Panc1 (cell line): ENCODE measurements around the gene DLGAP1. TPM values are rescaled to one million over a fixed set of nuclear protein-coding genes. Genes with fewer than 3 reads are reported as not detected.

Source experiments
- ATAC-seq: fragments of 200-7000 bp; cut with Tn5 transposase; 2 replicates; pipeline ENCODE4 v1.9.1; 2020; ENCODE audit warnings: mild to moderate bottlenecking, moderate library complexity
- BruUV-seq: library from RNA; stranded (reverse); fragments of 400-500 nt; replicated peaks from 2 replicates; lab custom pipeline; 2021; lab: Mats Ljungman, UMichigan
- CTCF ChIA-PET: fragments of 300-600 bp; sonication (Branson Sonifier 250); formaldehyde crosslinking; loops from one replicate; lab custom pipeline; 2022; ENCODE audit warnings: antibody characterized with exemption; lab: Charles Lee
- POLR2A ChIA-PET: fragments of 300-600 bp; sonication (Branson Sonifier 250); formaldehyde crosslinking; loops from one replicate; lab custom pipeline; 2022; ENCODE audit warnings: antibody characterized with exemption; lab: Charles Lee
- DNase-seq: peaks from one replicate; pipeline ENCODE4 v3.0.0-alpha.2; 2010; ENCODE audit warnings: low read depth, low spot score
- H3K27ac ChIP-seq: 2 replicates; pipeline ENCODE4 v1.5.1; 2011; ENCODE audit warnings: mild to moderate bottlenecking, low read length, inconsistent platforms
- H3K27me3 ChIP-seq: fragments of 200-500 bp; sonication (Bioruptor generic); 2 replicates; pipeline ENCODE4 v1.6.0; 2014; ENCODE audit warnings: low read length, inconsistent platforms; ENCODE audit not compliant: control insufficient read depth, insufficient read depth
- H3K36me3 ChIP-seq: fragments of 200-500 bp; sonication (Bioruptor generic); 2 replicates; pipeline ENCODE4 v1.5.1; 2014; ENCODE audit warnings: inconsistent platforms, mild to moderate bottlenecking, low read length, moderate library complexity; ENCODE audit not compliant: control insufficient read depth, insufficient read depth
- H3K4me1 ChIP-seq: 2 replicates; pipeline ENCODE4 v1.5.1; 2011; ENCODE audit warnings: inconsistent platforms, mild to moderate bottlenecking, low read length, moderate library complexity; ENCODE audit not compliant: control insufficient read depth, insufficient read depth
- H3K4me3 ChIP-seq, 2 experiments: 2 replicates each; pipeline ENCODE4 v1.5.1; 2011 to 2012; ENCODE audit warnings: low read depth in 2 of 2, low read length in 2 of 2, mild to moderate bottlenecking in 2 of 2, inconsistent platforms in 1 of 2, moderate library complexity in 1 of 2
- H3K9me3 ChIP-seq: fragments of 200-500 bp; sonication (Bioruptor generic); 2 replicates; pipeline ENCODE4 v1.5.1; 2014; ENCODE audit warnings: low read depth, mild to moderate bottlenecking, inconsistent platforms, low read length, moderate library complexity; ENCODE audit not compliant: control insufficient read depth, insufficient read depth
- CTCF ChIP-seq: fragments of 450-650 bp; IDR thresholded peaks from 2 replicates; pipeline ENCODE4 v1.5.1; 2017; ENCODE audit warnings: mild to moderate bottlenecking
- POLR2AphosphoS5 ChIP-seq: IDR thresholded peaks from 2 replicates; pipeline ENCODE4 v1.6.1; 2012; ENCODE audit warnings: mild to moderate bottlenecking, low read depth, low read length, moderate library complexity
- REST ChIP-seq, 2 experiments: IDR thresholded peaks; 2 replicates each; pipeline ENCODE4 v1.6.1; 2011 to 2012; ENCODE audit warnings: low read depth in 2 of 2, control low read depth in 1 of 2, low read length in 1 of 2, mild to moderate bottlenecking in 1 of 2, moderate library complexity in 1 of 2; ENCODE audit not compliant: insufficient read depth in 1 of 2
- SIN3A ChIP-seq: IDR thresholded peaks from 2 replicates; pipeline ENCODE4 v1.6.1; 2012; ENCODE audit warnings: low read depth, mild to moderate bottlenecking, low read length, moderate library complexity, borderline replicate concordance; ENCODE audit not compliant: insufficient read depth
- TCF7L2 ChIP-seq: IDR thresholded peaks from 2 replicates; pipeline ENCODE4 v1.6.1; 2011; ENCODE audit warnings: mild to moderate bottlenecking, low read depth, low read length, inconsistent platforms
- in situ Hi-C: cut with HindIII; loops from 2 replicates; pipeline ENCODE4 v1.10.0; 2016; ENCODE audit warnings: low sequenced_read_pairs, low pct_unique_long_range_greater_than_20kb
- intact Hi-C: fragments of 100-400 bp; cut with micrococcal nuclease; formaldehyde crosslinking; loops from one replicate; pipeline ENCODE4 v1.10.0; 2022; ENCODE audit not compliant: unreplicated experiment
- total RNA-seq: library from RNA; stranded (reverse); gene quantifications from one replicate; pipeline ENCODE4 v1.2.1, GENCODE V29; 2021; ENCODE audit not compliant: unreplicated experiment

Gene DLGAP1
- total RNA-seq, 1 experiment from 2014 or later, result 1.8 TPM

DNA sequence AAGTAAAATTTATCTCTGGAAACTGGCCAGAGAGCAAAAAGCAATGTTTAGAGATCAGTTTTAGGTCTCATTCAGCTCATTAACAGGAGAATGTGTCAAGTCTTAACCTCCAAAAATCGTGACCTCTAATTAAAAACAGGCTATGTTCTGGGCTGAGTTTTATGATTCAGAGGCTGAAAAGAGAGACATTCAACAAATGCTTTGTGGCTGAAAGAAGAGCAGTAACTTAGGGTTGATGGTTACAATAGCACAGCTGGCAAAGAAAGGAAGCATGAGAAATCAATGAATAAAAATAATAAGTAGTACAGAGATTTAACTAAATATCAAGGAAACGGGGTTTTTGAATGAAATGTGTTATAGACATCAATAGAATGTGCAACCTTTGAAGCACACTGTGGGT is 992.1 kb downstream of the DLGAP1 start:
- H3K36me3 ChIP-seq, result peaks cover 24% of the 10 kb centered on the region
- TF ChIP-seq POLR2AphosphoS5 (no peak; the same call in 1 of the 2 replicates), TCF7L2 (no peak), CTCF (no peak), REST (IDR thresholded peaks at IDR 0.05; ENCODE audit: insufficient read depth in 1 of 2, low read depth in 2 of 2, low read length in 1 of 2) (no peak), SIN3A (no peak)
- H3K27me3 ChIP-seq, result no peaks in the 10 kb centered on the region
- POLR2A ChIA-PET, result no interaction called here
- in situ Hi-C loops (no loop called here), intact Hi-C loops (no loop called here)
- H3K9me3 ChIP-seq, result no peaks in the 10 kb centered on the region; the same call in 1 of the 2 replicates
- BruUV-seq, result no TSS peak
- ATAC-seq (no peak), DNase-seq (no peak)
- H3K4me3 ChIP-seq, result no peak overlapping the region
- peaks cover 70% of the 10 kb centered on the region for H3K4me1 ChIP-seq
- peak overlapping the region; percentile 100 for H3K27ac ChIP-seq
- CTCF ChIA-PET, result no interaction called here

DNA sequence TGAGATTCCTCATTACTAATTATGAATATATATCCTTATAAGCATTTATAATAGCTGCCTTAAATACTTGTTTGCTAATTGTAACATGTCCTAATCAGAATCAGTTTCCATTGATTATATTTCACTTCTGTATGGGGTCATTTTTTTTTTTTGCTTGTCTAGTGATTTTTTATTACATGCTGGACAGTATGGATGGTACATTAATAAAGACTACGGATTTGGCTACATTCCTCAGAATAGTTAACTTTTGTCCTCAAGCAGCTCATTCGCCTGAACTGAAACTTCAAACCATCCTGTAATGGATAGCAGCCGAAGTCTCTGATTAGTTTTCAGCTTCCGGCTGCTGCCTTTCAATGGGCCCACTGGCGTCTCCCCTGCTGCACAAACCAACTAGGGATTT is 993.4 kb downstream of the DLGAP1 start:
- H3K9me3 ChIP-seq, result no peaks in the 10 kb centered on the region; the same call in 1 of the 2 replicates
- TF ChIP-seq TCF7L2 (no peak), SIN3A (no peak), CTCF (no peak), POLR2AphosphoS5 (no peak), REST (IDR thresholded peaks at IDR 0.05; ENCODE audit: insufficient read depth in 1 of 2, low read depth in 2 of 2, low read length in 1 of 2) (no peak)
- peaks cover 76% of the 10 kb centered on the region for H3K4me1 ChIP-seq
- H3K36me3 ChIP-seq, result peaks cover 35% of the 10 kb centered on the region
- H3K4me3 ChIP-seq, result no peak overlapping the region
- intact Hi-C loops (no loop called here), in situ Hi-C loops (no loop called here)
- no TSS peak for BruUV-seq
- ATAC-seq (no peak), DNase-seq (no peak)
- peak overlapping the region; percentile 100 for H3K27ac ChIP-seq
- no peaks in the 10 kb centered on the region for H3K27me3 ChIP-seq
- ChIA-PET CTCF (interaction anchor here (0.6 to 0.7 kb wide), 3 partner anchors 148 to 455 kb away, joined by 3 to 4 read pairs (median 3); no protein-coding TSS in a partner anchor), POLR2A (interaction anchor here (0.7 to 0.9 kb wide), 2 partner anchors 20 to 141 kb away, joined by 3 read pairs; no protein-coding TSS in a partner anchor)
